NCI-H510A (cell line): ENCODE measurements around the gene SLC6A11.

Source experiments
- DNase-seq: peaks from one replicate; lab custom pipeline; 2025; lab: John Stamatoyannopoulos, UW

The SLC6A11 gene

DNA sequence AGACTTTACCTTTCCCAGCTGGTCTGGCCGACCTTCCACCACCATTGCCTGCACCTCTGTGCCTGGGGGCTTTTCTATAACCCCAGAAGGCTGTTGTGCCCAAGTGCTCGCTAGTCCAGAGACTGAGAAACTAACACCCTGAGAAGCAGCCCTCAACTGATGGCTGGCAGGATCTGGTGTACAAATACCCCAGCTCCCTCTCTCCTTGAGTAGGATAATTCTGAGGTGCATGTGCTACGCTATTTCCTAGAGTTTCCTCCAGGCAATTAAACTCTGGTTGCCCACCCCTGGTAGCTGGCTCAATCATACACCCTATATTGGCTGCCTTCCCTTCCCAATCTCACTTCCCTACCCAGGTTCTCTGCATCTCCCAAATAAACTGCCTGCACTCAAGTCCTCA, 165.0 kb downstream of the SLC6A11 start:
- no peak for DNase-seq

DNA sequence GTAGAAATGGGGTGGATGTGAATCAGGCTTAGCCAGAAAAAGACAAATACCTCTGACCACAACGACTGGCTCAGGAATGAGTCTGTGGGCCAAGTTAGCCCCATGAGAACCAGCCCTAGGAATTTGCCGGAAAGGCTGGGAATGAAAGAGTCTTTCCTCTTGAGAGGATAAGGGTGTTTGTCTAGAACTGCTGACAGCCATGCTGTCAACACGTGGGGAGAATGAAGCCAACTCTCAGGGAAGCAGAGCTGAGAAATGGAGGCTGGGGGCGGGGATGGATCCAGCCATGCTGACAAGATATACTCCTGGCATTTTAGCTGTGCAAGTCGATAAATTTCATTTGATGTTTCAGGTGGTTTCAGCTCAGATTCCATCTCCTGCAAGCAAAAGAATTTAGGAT, 165.9 kb downstream of the SLC6A11 start:
- DNase-seq: no peak

- no peak for DNase-seq
Measured at GRCh38 chr3:10982782-10983181, 166.8 kb downstream of the SLC6A11 start.

- DNase-seq: no peak
Measured at GRCh38 chr3:10983219-10983916, 167.3 kb downstream of the SLC6A11 start.

DNA sequence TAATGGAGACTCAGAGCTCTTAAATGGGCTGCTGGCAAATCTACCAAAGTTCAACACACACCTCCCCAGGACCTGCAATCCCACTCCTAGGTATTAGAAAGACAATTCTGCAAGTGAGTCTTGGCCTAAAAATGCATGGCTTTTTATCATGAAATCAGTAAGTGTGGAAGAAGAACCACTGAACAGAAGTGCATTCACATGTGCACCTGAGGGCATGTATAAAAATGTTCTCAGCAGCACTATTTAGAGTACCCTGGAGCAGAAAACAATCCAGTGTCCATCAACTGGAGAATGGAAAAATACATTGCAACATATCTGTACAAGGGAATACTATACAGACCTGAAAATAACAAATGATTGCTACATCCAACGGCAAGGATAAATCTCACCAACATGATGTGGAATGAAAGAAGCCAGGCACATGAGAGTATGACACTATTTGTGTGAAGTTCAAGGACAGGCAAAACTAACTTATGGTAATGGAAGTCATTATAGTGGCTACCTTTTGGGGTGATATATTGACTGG, 168.4 kb downstream of the SLC6A11 start:
- DNase-seq: no peak

- no peak for DNase-seq
Measured at GRCh38 chr3:10985181-10985580, 169.2 kb downstream of the SLC6A11 start.

GRCh38 chr3:10986592-10986991, 170.6 kb downstream of the SLC6A11 start:
- no peak for DNase-seq

DNA sequence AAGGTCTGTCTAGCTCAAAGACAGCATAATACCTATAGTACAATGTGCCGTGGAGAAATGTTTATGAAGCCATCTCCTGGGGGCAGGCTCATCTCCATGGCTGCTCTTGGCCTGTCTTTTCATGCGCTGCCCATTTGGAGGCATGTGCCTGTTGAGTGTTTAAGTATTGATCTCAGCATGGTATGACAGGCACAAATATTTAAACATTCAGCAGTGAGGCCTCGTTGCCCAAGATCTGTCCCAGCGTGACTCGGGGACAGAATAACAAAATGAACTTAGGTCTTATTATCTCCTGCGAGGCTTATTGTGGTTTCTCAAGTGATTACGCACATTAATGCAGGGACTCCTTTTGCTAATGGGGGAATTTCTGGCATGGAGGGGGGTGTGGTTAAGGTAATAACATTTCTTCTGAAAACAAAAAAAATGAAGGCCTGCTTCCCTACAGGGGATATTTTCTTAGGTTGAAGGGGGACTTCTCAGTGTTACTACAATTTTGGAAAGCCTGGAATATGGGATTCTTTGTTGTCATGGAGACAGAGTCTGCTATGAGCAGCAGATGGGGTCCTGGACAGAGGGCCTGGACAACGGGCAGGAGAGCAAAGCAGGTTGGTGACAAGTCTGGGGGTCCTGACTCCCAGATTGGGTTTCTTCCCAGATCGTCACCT, 172.1 kb downstream of the SLC6A11 start:
- no peak for DNase-seq

DNA sequence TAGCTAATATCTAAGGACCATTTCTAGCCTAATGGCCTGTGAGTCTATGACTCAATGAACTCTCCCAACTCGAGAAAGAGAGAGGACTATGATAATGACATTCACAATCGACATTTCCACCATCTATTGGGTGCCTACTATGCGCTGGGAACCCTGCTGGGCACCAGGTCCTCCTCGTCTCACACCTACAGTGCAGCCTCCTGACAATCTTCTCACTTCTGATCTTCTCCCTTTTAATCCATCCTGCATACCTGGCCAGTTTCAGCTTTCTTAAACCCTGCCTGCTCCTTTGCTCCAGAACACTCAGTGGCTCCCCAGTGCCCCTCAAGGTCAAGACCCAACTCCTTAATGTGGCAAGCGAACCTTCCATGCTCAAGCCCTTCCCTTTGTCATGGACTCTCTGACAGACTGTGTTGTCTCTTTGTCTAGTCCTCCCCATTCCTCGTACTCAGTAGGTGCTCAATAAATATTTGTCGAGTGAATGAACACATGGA, 173.0 kb downstream of the SLC6A11 start:
- DNase-seq: no peak
